HG03159 (cell line): ENCODE results near the gene RAB26.
"Not testable (repeated sequence)": the region's sequence is repeated elsewhere in the genome, so short reads cannot be mapped to it uniquely, and the experiment has no call there.

Source experiments
- ATAC-seq: cut with Tn5 transposase; IDR thresholded peaks from one replicate; pipeline ENCODE4 v1.9.1; 2021; ENCODE audit warnings: mild to moderate bottlenecking, moderate library complexity; ENCODE audit not compliant: unreplicated experiment

The RAB26 gene

GRCh38 chr16:2147981-2148671, at the start of gene RAB26:
RAB26 (plus strand) TSS chr16:2148625; CDS start chr16:2148784, 159 bp downstream.
- ATAC-seq, result no peak

GRCh38 chr16:2101581-2101980, 46.8 kb upstream of the RAB26 start:
- not testable (repeated sequence) for ATAC-seq

GRCh38 chr16:2102471-2102870, 46.0 kb upstream of the RAB26 start:
- ATAC-seq, result no peak

GRCh38 chr16:2104464-2104863, 44.0 kb upstream of the RAB26 start:
- not testable (repeated sequence) for ATAC-seq

- not testable (repeated sequence) for ATAC-seq
Observed at GRCh38 chr16:2105291-2105690, 43.1 kb upstream of the RAB26 start.

GRCh38 chr16:2105769-2106168, 42.7 kb upstream of the RAB26 start:
- not testable (repeated sequence) for ATAC-seq

GRCh38 chr16:2106211-2106610, 42.2 kb upstream of the RAB26 start:
- ATAC-seq, result not testable (repeated sequence)

GRCh38 chr16:2107121-2107790, 41.2 kb upstream of the RAB26 start:
- not testable (repeated sequence) for ATAC-seq

- not testable (repeated sequence) for ATAC-seq
Observed at GRCh38 chr16:2107791-2108125, 40.7 kb upstream of the RAB26 start.

GRCh38 chr16:2108446-2109270, 39.8 kb upstream of the RAB26 start:
- ATAC-seq, result not testable (repeated sequence)

GRCh38 chr16:2109271-2109580, 39.2 kb upstream of the RAB26 start:
- not testable (repeated sequence) for ATAC-seq

- not testable (repeated sequence) for ATAC-seq
Observed at GRCh38 chr16:2109872-2110271, 38.6 kb upstream of the RAB26 start.

GRCh38 chr16:2110332-2111008, 38.0 kb upstream of the RAB26 start:
- not testable (repeated sequence) for ATAC-seq

GRCh38 chr16:2111009-2111353, 37.4 kb upstream of the RAB26 start:
- ATAC-seq, result not testable (repeated sequence)

- ATAC-seq, result not testable (repeated sequence)
Observed at GRCh38 chr16:2111412-2112335, 36.8 kb upstream of the RAB26 start.

- not testable (repeated sequence) for ATAC-seq
Observed at GRCh38 chr16:2112539-2113106, 35.8 kb upstream of the RAB26 start.

GRCh38 chr16:2114225-2114624, 34.2 kb upstream of the RAB26 start:
- ATAC-seq, result not testable (repeated sequence)

- ATAC-seq, result not testable (repeated sequence)
Observed at GRCh38 chr16:2114885-2115590, 33.4 kb upstream of the RAB26 start.

- no peak for ATAC-seq
Observed at GRCh38 chr16:2115591-2115973, 32.8 kb upstream of the RAB26 start.
